ENCODE data around the gene DLGAP1.

The DLGAP1 gene

DNA sequence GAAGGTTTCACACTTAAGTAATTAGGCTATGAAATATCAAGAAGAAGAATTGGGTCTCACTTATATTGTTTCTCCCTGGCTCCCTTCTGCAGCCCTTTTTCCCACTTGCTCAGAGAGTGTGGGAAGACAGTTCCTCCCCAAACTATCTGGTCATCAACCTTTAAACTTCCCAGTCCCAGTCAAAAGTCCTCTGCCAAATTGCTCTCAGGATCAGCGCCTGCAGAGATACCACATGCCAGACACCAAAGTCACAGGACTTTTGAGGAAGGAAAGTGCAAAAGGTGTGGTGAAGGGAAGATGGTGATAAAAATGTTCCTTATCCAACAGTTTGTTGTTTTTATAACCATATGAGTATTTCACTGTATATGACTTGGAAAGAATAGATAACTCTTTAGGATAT is 51.3 kb downstream of the DLGAP1 start:
- no peak for ATAC-seq
- TF ChIP-seq ZNF565 (CRISPR knock-in tag; conservative IDR thresholded peaks at IDR 0.05; ENCODE audit: low read depth) (no peak), ZFP30 (CRISPR knock-in tag; IDR thresholded peaks at IDR 0.05) (no peak), CSDC2 (CRISPR knock-in tag; IDR thresholded peaks at IDR 0.05) (no peak), PPARA (CRISPR knock-in tag; IDR thresholded peaks at IDR 0.05; ENCODE audit: borderline replicate concordance) (no peak), ARNTL (CRISPR knock-in tag; IDR thresholded peaks at IDR 0.05; ENCODE audit: borderline replicate concordance, low read depth) (no peak), RARB (CRISPR knock-in tag; IDR thresholded peaks at IDR 0.05) (no peak), BACH2 (CRISPR knock-in tag; IDR thresholded peaks at IDR 0.05; ENCODE audit: borderline replicate concordance) (no peak), SNAI2 (CRISPR knock-in tag; IDR thresholded peaks at IDR 0.05) (no peak), ZNF70 (CRISPR knock-in tag; IDR thresholded peaks at IDR 0.05) (no peak), ZNF8 (CRISPR knock-in tag; IDR thresholded peaks at IDR 0.05) (no peak)
- TF ChIP-seq, protein P1, sequence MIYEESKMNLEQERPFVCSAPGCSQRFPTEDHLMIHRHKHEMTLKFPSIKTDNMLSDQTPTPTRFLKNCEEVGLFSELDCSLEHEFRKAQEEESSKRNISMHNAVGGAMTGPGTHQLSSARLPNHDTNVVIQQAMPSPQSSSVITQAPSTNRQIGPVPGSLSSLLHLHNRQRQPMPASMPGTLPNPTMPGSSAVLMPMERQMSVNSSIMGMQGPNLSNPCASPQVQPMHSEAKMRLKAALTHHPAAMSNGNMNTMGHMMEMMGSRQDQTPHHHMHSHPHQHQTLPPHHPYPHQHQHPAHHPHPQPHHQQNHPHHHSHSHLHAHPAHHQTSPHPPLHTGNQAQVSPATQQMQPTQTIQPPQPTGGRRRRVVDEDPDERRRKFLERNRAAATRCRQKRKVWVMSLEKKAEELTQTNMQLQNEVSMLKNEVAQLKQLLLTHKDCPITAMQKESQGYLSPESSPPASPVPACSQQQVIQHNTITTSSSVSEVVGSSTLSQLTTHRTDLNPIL (CRISPR knock-in tag; IDR thresholded peaks at IDR 0.05; ENCODE audit: low read depth): no peak
- TF ChIP-seq, protein P2, sequence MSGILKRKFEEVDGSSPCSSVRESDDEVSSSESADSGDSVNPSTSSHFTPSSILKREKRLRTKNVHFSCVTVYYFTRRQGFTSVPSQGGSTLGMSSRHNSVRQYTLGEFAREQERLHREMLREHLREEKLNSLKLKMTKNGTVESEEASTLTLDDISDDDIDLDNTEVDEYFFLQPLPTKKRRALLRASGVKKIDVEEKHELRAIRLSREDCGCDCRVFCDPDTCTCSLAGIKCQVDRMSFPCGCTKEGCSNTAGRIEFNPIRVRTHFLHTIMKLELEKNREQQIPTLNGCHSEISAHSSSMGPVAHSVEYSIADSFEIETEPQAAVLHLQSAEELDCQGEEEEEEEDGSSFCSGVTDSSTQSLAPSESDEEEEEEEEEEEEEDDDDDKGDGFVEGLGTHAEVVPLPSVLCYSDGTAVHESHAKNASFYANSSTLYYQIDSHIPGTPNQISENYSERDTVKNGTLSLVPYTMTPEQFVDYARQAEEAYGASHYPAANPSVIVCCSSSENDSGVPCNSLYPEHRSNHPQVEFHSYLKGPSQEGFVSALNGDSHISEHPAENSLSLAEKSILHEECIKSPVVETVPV (CRISPR knock-in tag; IDR thresholded peaks at IDR 0.05): no peak

DNA sequence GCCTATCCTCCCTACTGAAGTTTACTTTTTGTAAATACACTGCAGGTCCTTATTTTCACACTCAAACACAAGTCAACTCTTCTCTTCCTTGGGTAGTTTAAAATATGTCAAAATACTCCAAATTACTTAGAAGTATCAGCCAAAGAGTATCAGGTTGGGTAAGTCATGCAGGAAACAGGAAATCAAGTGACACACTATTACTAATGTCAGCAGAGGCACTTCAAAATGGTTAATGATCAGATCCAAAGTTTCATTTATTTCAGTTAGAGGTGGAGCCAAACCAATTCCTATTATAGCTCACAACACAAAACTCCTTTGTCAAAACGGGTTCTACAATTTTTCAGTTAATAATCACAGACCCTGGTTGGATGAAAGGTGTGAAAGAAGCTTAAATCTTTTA is 54.2 kb downstream of the DLGAP1 start:
- TF ChIP-seq ESRRG (CRISPR knock-in tag; IDR thresholded peaks at IDR 0.05) (no peak), ZNF565 (CRISPR knock-in tag; conservative IDR thresholded peaks at IDR 0.05; ENCODE audit: low read depth) (no peak), GLIS3 (CRISPR knock-in tag; IDR thresholded peaks at IDR 0.05) (no peak), BACH2 (CRISPR knock-in tag; IDR thresholded peaks at IDR 0.05; ENCODE audit: borderline replicate concordance) (no peak), ZFP3 (CRISPR knock-in tag; IDR thresholded peaks at IDR 0.05) (no peak)
- TF ChIP-seq, protein P2 (CRISPR knock-in tag; IDR thresholded peaks at IDR 0.05): no peak
- TF ChIP-seq, protein P1 (CRISPR knock-in tag; IDR thresholded peaks at IDR 0.05; ENCODE audit: low read depth): no peak
- TF ChIP-seq, protein P3, sequence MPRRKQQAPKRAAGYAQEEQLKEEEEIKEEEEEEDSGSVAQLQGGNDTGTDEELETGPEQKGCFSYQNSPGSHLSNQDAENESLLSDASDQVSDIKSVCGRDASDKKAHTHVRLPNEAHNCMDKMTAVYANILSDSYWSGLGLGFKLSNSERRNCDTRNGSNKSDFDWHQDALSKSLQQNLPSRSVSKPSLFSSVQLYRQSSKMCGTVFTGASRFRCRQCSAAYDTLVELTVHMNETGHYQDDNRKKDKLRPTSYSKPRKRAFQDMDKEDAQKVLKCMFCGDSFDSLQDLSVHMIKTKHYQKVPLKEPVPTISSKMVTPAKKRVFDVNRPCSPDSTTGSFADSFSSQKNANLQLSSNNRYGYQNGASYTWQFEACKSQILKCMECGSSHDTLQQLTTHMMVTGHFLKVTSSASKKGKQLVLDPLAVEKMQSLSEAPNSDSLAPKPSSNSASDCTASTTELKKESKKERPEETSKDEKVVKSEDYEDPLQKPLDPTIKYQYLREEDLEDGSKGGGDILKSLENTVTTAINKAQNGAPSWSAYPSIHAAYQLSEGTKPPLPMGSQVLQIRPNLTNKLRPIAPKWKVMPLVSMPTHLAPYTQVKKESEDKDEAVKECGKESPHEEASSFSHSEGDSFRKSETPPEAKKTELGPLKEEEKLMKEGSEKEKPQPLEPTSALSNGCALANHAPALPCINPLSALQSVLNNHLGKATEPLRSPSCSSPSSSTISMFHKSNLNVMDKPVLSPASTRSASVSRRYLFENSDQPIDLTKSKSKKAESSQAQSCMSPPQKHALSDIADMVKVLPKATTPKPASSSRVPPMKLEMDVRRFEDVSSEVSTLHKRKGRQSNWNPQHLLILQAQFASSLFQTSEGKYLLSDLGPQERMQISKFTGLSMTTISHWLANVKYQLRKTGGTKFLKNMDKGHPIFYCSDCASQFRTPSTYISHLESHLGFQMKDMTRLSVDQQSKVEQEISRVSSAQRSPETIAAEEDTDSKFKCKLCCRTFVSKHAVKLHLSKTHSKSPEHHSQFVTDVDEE (CRISPR knock-in tag; IDR thresholded peaks at IDR 0.05): no peak
- ATAC-seq: no peak

DNA sequence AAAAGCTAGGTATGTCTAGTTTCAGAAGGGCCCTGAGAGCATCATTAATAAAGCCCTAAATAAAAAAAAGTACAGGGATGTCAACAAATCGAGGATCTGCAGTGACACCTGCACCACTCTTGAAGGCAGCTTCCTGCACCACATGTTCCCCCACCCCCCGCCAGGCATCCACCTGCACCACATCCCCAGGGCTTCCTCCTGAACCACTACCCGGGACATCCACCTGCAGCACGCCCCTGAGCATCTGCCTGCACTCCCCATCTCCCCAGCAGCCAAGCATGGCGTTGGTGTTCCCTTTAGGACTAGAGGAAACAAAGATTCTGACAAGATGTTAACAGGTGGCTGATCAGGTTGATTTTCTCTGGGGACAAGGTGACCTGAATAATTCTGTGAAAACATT is 55.2 kb downstream of the DLGAP1 start:
- ATAC-seq: no peak
- TF ChIP-seq, protein P3 (CRISPR knock-in tag; IDR thresholded peaks at IDR 0.05): no peak
- TF ChIP-seq, protein P1 (CRISPR knock-in tag; IDR thresholded peaks at IDR 0.05; ENCODE audit: low read depth): no peak
- no peak for TF ChIP-seq TOX (CRISPR knock-in tag; IDR thresholded peaks at IDR 0.05; ENCODE audit: borderline replicate concordance)
- no peak for TF ChIP-seq CSDC2 (CRISPR knock-in tag; IDR thresholded peaks at IDR 0.05)
- TF ChIP-seq ZNF565 (CRISPR knock-in tag; conservative IDR thresholded peaks at IDR 0.05; ENCODE audit: low read depth): no peak
- TF ChIP-seq, protein P4, sequence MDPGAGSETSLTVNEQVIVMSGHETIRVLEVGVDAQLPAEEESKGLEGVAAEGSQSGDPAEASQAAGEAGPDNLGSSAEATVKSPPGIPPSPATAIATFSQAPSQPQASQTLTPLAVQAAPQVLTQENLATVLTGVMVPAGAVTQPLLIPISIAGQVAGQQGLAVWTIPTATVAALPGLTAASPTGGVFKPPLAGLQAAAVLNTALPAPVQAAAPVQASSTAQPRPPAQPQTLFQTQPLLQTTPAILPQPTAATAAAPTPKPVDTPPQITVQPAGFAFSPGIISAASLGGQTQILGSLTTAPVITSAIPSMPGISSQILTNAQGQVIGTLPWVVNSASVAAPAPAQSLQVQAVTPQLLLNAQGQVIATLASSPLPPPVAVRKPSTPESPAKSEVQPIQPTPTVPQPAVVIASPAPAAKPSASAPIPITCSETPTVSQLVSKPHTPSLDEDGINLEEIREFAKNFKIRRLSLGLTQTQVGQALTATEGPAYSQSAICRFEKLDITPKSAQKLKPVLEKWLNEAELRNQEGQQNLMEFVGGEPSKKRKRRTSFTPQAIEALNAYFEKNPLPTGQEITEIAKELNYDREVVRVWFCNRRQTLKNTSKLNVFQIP (CRISPR knock-in tag; IDR thresholded peaks at IDR 0.05; ENCODE audit: borderline replicate concordance, low read depth): no peak
- no peak for TF ChIP-seq ARNTL (CRISPR knock-in tag; IDR thresholded peaks at IDR 0.05; ENCODE audit: borderline replicate concordance, low read depth)
- TF ChIP-seq, protein P5, sequence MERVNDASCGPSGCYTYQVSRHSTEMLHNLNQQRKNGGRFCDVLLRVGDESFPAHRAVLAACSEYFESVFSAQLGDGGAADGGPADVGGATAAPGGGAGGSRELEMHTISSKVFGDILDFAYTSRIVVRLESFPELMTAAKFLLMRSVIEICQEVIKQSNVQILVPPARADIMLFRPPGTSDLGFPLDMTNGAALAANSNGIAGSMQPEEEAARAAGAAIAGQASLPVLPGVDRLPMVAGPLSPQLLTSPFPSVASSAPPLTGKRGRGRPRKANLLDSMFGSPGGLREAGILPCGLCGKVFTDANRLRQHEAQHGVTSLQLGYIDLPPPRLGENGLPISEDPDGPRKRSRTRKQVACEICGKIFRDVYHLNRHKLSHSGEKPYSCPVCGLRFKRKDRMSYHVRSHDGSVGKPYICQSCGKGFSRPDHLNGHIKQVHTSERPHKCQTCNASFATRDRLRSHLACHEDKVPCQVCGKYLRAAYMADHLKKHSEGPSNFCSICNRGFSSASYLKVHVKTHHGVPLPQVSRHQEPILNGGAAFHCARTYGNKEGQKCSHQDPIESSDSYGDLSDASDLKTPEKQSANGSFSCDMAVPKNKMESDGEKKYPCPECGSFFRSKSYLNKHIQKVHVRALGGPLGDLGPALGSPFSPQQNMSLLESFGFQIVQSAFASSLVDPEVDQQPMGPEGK (CRISPR knock-in tag; IDR thresholded peaks at IDR 0.05; ENCODE audit: borderline replicate concordance): no peak
- no peak for TF ChIP-seq ZNF70 (CRISPR knock-in tag; IDR thresholded peaks at IDR 0.05)
- TF ChIP-seq ZFP30 (CRISPR knock-in tag; IDR thresholded peaks at IDR 0.05): no peak
- TF ChIP-seq RARB (CRISPR knock-in tag; IDR thresholded peaks at IDR 0.05): no peak
- TF ChIP-seq OSR1 (CRISPR knock-in tag; IDR thresholded peaks at IDR 0.05): no peak

Data from SK-N-SH treated with all-trans-retinoic acid at 6 μM for 48 hours (cell line).